SJCRH30 (cell line): Measurements from ENCODE around the gene ARHGAP26. TPM values are rescaled to one million over a fixed set of nuclear protein-coding genes. Genes with fewer than 3 reads are reported as not detected.

Source experiments
- DNase-seq, 2 experiments: peaks; one replicate each; pipeline ENCODE4 v3.0.0-alpha.2; 2015 to 2020
- H3K27ac ChIP-seq: fragments of 250-450 bp; sonication (Bioruptor Pico); 2 replicates; pipeline ENCODE4 v1.5.1; 2020; ENCODE audit warnings: mild to moderate bottlenecking, moderate library complexity
- H3K27me3 ChIP-seq: fragments of 250-450 bp; sonication (Bioruptor Pico); 2 replicates; pipeline ENCODE4 v1.5.1; 2020; ENCODE audit warnings: mild to moderate bottlenecking, moderate library complexity
- H3K36me3 ChIP-seq: fragments of 250-450 bp; sonication (Bioruptor Pico); 2 replicates; pipeline ENCODE4 v1.5.1; 2020; ENCODE audit warnings: mild to moderate bottlenecking, moderate library complexity
- H3K4me1 ChIP-seq: fragments of 250-450 bp; sonication (Bioruptor Pico); 2 replicates; pipeline ENCODE4 v1.5.1; 2020; ENCODE audit warnings: mild to moderate bottlenecking, moderate library complexity
- H3K4me3 ChIP-seq: fragments of 250-450 bp; sonication (Bioruptor Pico); 2 replicates; pipeline ENCODE4 v1.5.1; 2020; ENCODE audit warnings: mild to moderate bottlenecking, moderate library complexity
- H3K9me3 ChIP-seq: fragments of 250-450 bp; sonication (Bioruptor Pico); replicated peaks from 2 replicates; pipeline ENCODE4 v1.5.1; 2020; ENCODE audit warnings: mild to moderate bottlenecking, moderate library complexity
- total RNA-seq: library from RNA; depleted of rRNA; stranded (reverse); fragments of >200 nt; shearing (Covaris generic); gene quantifications from 2 replicates; pipeline ENCODE4 v1.2.3, GENCODE V29; 2014

ARHGAP26 gene
- total RNA-seq, 1 experiment from 2014 or later = 16.9 TPM

- Histone ChIP-seq H3K4me3 (peak overlapping the region; percentile 13; the same call in 1 of the 2 replicates), H3K9me3 (no peaks in the 10 kb centered on the region), H3K27me3 (no peaks in the 10 kb centered on the region), H3K36me3 (no peaks in the 10 kb centered on the region), H3K27ac (peak overlapping the region; percentile 90), H3K4me1 (peaks cover 72% of the 10 kb centered on the region)
- DNase-seq = peak in 1 of 2 experiments; percentile 65
These were observed 364.1 kb downstream of the ARHGAP26 start for GRCh38 chr5:143134269-143134668.

GRCh38 chr5:143134900-143135299 lies 364.7 kb downstream of the ARHGAP26 start:
- Histone ChIP-seq H3K4me3 (no peak overlapping the region), H3K27ac (no peak overlapping the region; the same call in 1 of the 2 replicates), H3K27me3 (no peaks in the 10 kb centered on the region), H3K9me3 (no peaks in the 10 kb centered on the region), H3K36me3 (no peaks in the 10 kb centered on the region), H3K4me1 (peaks cover 66% of the 10 kb centered on the region)
- DNase-seq = peak in 1 of 2 experiments; percentile 32

GRCh38 chr5:143135832-143136551 lies 365.8 kb downstream of the ARHGAP26 start:
- no peaks in the 10 kb centered on the region for H3K27me3 ChIP-seq
- peak overlapping the region; percentile 26 for H3K27ac ChIP-seq
- peaks cover 55% of the 10 kb centered on the region for H3K4me1 ChIP-seq
- DNase-seq = peak in 1 of 2 experiments; percentile 68
- H3K9me3 ChIP-seq = no peaks in the 10 kb centered on the region
- no peaks in the 10 kb centered on the region for H3K36me3 ChIP-seq
- no peak overlapping the region for H3K4me3 ChIP-seq

- Histone ChIP-seq H3K27me3 (no peaks in the 10 kb centered on the region), H3K9me3 (no peaks in the 10 kb centered on the region), H3K27ac (no peak overlapping the region), H3K4me1 (peaks cover 30% of the 10 kb centered on the region), H3K36me3 (no peaks in the 10 kb centered on the region), H3K4me3 (no peak overlapping the region)
- DNase-seq = no peak
These were observed 368.7 kb downstream of the ARHGAP26 start for GRCh38 chr5:143138839-143139238.

GRCh38 chr5:143139585-143139984 lies 369.4 kb downstream of the ARHGAP26 start:
- Histone ChIP-seq H3K9me3 (no peaks in the 10 kb centered on the region), H3K4me1 (peaks cover 22% of the 10 kb centered on the region), H3K27me3 (no peaks in the 10 kb centered on the region), H3K27ac (no peak overlapping the region), H3K4me3 (no peak overlapping the region), H3K36me3 (no peaks in the 10 kb centered on the region)
- no peak for DNase-seq

- no peak overlapping the region for H3K27ac ChIP-seq
- H3K4me3 ChIP-seq = no peak overlapping the region
- H3K36me3 ChIP-seq = no peaks in the 10 kb centered on the region
- no peaks in the 10 kb centered on the region for H3K9me3 ChIP-seq
- DNase-seq = no peak
- H3K4me1 ChIP-seq = peaks cover 11% of the 10 kb centered on the region
- no peaks in the 10 kb centered on the region for H3K27me3 ChIP-seq
These were observed 370.5 kb downstream of the ARHGAP26 start for GRCh38 chr5:143140492-143141203.

- peak in 1 of 2 experiments; percentile 40 for DNase-seq
- H3K27me3 ChIP-seq = no peaks in the 10 kb centered on the region
- peaks cover 1% of the 10 kb centered on the region for H3K4me1 ChIP-seq
- H3K9me3 ChIP-seq = no peaks in the 10 kb centered on the region
- no peak overlapping the region for H3K27ac ChIP-seq
- no peaks in the 10 kb centered on the region for H3K36me3 ChIP-seq
- H3K4me3 ChIP-seq = no peak overlapping the region
These were observed 371.5 kb downstream of the ARHGAP26 start for GRCh38 chr5:143141652-143142051.

GRCh38 chr5:143142596-143143435 lies 372.6 kb downstream of the ARHGAP26 start:
- Histone ChIP-seq H3K9me3 (no peaks in the 10 kb centered on the region), H3K4me1 (no peaks in the 10 kb centered on the region), H3K36me3 (peaks cover 1% of the 10 kb centered on the region; the same call in 1 of the 2 replicates), H3K27ac (no peak overlapping the region), H3K4me3 (no peak overlapping the region), H3K27me3 (no peaks in the 10 kb centered on the region)
- DNase-seq = no peak

GRCh38 chr5:143143973-143144372 lies 373.8 kb downstream of the ARHGAP26 start:
- no peaks in the 10 kb centered on the region for H3K27me3 ChIP-seq
- no peak overlapping the region for H3K27ac ChIP-seq
- no peak for DNase-seq
- H3K9me3 ChIP-seq = no peaks in the 10 kb centered on the region
- peaks cover 2% of the 10 kb centered on the region; the same call in 1 of the 2 replicates for H3K36me3 ChIP-seq
- no peak overlapping the region for H3K4me3 ChIP-seq
- H3K4me1 ChIP-seq = no peaks in the 10 kb centered on the region

GRCh38 chr5:143145243-143146160 lies 375.3 kb downstream of the ARHGAP26 start:
- Histone ChIP-seq H3K36me3 (peaks cover 2% of the 10 kb centered on the region; the same call in 1 of the 2 replicates), H3K27ac (no peak overlapping the region), H3K9me3 (no peaks in the 10 kb centered on the region), H3K4me1 (no peaks in the 10 kb centered on the region), H3K4me3 (no peak overlapping the region), H3K27me3 (no peaks in the 10 kb centered on the region)
- no peak for DNase-seq

- H3K27ac ChIP-seq = no peak overlapping the region
- no peak overlapping the region for H3K4me3 ChIP-seq
- no peaks in the 10 kb centered on the region for H3K4me1 ChIP-seq
- no peaks in the 10 kb centered on the region for H3K9me3 ChIP-seq
- no peak for DNase-seq
- H3K36me3 ChIP-seq = peaks cover 2% of the 10 kb centered on the region; the same call in 1 of the 2 replicates
- H3K27me3 ChIP-seq = no peaks in the 10 kb centered on the region
These were observed 376.0 kb downstream of the ARHGAP26 start for GRCh38 chr5:143146161-143146560.

GRCh38 chr5:143147383-143147782 lies 377.2 kb downstream of the ARHGAP26 start:
- Histone ChIP-seq H3K27me3 (no peaks in the 10 kb centered on the region), H3K36me3 (peaks cover 2% of the 10 kb centered on the region; the same call in 1 of the 2 replicates), H3K4me3 (no peak overlapping the region), H3K9me3 (no peaks in the 10 kb centered on the region), H3K4me1 (no peaks in the 10 kb centered on the region), H3K27ac (no peak overlapping the region)
- DNase-seq = no peak

- Histone ChIP-seq H3K36me3 (peaks cover 2% of the 10 kb centered on the region; the same call in 1 of the 2 replicates), H3K4me1 (no peaks in the 10 kb centered on the region), H3K9me3 (no peaks in the 10 kb centered on the region), H3K4me3 (no peak overlapping the region), H3K27me3 (no peaks in the 10 kb centered on the region), H3K27ac (no peak overlapping the region)
- DNase-seq = no peak
These were observed 377.7 kb downstream of the ARHGAP26 start for GRCh38 chr5:143147902-143148301.

- H3K27me3 ChIP-seq = no peaks in the 10 kb centered on the region
- H3K27ac ChIP-seq = no peak overlapping the region
- no peaks in the 10 kb centered on the region for H3K4me1 ChIP-seq
- peaks cover 2% of the 10 kb centered on the region; the same call in 1 of the 2 replicates for H3K36me3 ChIP-seq
- no peaks in the 10 kb centered on the region for H3K9me3 ChIP-seq
- no peak for DNase-seq
- no peak overlapping the region for H3K4me3 ChIP-seq
These were observed 378.6 kb downstream of the ARHGAP26 start for GRCh38 chr5:143148771-143149170.
